HG02938 (cell line): ENCODE measurements around the gene PDCD5.
A peak's percentile ranks its signal among the peaks of the same experiment; 100 is the strongest.
"Not testable (repeated sequence)": the region's sequence is repeated elsewhere in the genome, so short reads cannot be mapped to it uniquely, and the experiment has no call there.

Experiments
- ATAC-seq: cut with Tn5 transposase; IDR thresholded peaks from one replicate; pipeline ENCODE4 v1.9.1; 2021; ENCODE audit warnings: mild to moderate bottlenecking, moderate library complexity; ENCODE audit not compliant: unreplicated experiment

Gene PDCD5

GRCh38 chr19:32580901-32581704 lies at the start of gene PDCD5:
TSS of gene PDCD5 (plus strand) at chr19:32581190. CDS start at chr19:32581262, 72 bp downstream.
- peak; percentile 87 for ATAC-seq

DNA sequence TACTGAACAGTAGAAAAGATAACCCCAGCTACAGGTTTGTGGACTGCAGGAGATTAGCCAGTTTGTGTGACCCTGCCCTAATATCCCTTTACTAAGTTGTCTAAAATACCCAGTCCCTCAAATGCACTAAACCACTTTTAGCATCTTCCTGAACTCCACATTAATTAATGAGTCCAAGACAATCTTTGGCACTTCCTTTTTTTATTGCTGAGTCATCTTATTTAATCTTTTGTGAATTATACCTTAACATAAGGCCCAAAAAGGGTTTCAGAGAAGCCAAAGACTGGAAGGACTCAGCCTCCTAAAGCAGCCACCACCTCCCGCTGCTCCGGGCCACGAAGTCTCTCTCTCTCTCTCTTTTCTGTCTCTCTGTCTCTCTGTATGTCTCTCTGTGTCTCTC lies 48.8 kb upstream of the PDCD5 start:
- ATAC-seq = no peak

GRCh38 chr19:32537580-32537979 lies 43.4 kb upstream of the PDCD5 start:
- no peak for ATAC-seq

GRCh38 chr19:32539240-32539916 lies 41.6 kb upstream of the PDCD5 start:
- ATAC-seq = no peak

DNA sequence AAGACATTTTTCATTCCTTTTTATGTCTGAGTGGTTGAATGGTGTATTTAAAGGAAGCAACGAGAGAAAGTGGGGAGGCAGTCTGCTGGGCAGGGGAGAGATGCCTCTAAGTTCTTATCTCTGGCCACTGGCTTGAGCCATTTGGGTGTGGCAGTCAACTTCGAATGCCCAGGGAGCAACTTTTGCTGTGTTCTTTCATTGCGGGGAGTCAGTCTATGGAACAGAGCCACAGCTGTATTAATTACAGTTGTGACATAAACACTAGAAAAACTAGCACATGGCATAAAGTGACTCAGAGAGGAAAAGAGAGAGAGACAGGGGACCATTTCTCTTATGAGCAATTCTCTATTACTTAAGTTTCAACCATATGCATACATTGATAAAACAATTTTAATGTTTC lies 40.4 kb upstream of the PDCD5 start:
- ATAC-seq = no peak

DNA sequence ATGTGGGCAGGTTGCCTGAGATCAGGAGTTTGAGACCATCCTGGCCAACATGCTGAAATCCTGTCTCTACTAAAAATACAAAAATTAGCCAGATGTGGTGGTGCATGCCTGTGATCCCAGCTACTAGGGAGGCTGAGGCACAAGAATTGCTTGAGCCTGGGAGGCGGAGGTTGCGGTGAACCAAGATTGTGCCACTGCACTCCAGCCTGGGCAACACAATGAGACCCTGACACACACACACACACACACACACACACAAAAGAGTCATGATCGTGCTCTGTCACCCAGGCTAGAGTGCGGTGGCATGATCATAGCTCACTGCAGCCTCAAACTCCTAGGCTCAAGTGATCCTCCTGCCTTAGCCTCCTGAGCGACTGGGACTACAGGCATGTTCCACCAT lies 39.6 kb upstream of the PDCD5 start:
- not testable (repeated sequence) for ATAC-seq

GRCh38 chr19:32542477-32543108 lies 38.4 kb upstream of the PDCD5 start:
- no peak for ATAC-seq

DNA sequence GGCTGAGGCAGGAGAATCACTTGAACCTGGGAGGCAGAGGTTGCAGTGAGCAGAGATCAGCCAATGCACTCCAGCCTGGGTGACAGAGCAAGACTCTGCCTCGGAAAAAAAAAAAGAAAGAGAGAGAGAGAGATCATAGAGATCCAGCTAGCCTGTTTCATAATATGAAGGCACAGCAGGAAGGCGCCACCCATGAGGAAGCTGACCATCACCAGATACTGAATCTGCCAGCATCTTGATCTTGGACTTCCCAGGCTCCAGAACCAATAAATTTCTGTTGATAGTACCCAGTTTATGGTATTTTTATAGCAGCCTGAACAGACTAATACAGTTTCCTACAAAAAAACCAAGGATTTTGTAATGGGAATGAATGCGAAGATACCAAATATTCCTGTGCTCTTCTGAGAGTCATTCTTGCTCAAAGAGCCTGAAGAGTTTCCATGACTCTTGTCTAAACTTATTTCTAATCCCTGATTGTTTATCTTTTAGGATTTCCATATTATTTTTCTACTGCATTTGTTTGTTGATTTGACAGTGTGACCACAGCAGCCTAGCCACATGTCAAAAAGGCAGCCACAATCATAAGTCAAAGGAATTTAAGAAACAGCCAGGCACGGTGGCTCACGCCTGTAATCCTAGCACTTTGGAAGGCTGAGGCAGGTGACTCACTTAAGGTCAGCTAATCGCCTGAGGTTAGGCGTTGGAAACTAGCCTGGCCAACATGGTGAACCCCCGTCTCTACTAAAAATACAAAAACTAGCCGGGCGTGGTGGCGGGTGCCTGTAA lies 37.7 kb upstream of the PDCD5 start:
- ATAC-seq = no peak

DNA sequence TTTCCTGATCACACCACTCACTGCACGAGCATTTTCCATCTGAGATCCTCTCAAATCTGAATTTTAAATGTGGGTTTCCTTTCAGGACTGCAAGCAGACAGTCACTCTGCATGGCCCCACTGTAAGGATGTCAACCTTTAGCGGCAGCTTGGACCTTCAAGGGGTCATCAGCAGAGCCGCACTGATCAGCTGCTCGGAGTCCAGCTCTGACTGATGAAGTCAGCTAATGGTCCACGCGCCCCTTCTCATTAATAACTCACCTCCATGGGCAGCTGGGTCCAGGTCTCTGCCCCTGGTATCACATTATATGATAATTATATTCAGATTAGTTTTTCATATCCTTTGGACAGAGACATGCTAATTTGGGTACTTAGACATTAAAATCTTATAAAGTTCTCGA lies 36.1 kb upstream of the PDCD5 start:
- ATAC-seq = no peak

GRCh38 chr19:32550666-32551065 lies 30.3 kb upstream of the PDCD5 start:
- no peak for ATAC-seq

DNA sequence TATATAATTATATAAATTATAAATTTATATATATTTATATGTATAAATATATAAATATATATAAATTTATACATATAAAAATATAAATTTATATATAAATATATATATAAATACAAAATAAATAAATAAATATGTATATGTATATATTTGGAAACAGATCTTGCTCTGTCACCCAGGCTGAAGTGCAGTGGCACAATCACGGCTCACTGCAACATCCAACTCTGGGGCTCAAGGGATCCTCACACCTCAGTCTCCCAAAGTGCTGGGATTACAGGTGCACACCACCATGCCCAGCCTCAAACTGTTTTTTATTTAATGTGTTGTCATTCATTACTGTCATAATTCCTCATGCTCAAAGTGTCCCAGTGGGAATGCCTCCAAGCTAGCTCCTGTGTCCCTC lies 25.2 kb upstream of the PDCD5 start:
- no peak for ATAC-seq

DNA sequence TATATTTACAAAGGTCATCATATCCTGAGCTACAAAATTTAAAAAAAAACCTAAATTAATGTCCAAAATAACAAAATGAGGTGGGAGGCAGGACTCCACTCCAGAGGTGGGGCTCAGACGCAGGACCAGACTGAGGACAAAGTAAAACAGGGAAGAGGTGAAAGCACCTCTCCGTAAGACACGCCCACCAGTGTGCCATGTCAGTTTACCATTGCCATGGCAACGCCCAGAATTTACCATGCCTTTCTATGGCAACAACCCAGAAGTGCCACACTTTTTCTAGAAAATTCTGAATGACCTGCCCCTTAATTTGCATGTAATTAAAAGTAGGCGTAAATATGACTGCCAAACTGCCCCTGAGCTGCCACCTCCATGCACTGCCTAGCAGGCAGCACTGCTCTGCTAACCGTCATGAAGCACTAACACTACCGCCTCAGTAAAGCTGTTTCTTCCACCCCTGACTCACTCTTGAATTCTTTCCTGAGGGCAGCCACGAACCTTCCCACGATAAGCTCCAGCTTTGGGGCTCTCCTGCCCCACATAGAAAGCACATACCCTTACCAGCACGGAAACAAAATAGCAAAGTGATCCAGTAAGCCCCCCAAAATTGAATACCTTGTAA lies 22.3 kb upstream of the PDCD5 start:
- ATAC-seq = no peak

DNA sequence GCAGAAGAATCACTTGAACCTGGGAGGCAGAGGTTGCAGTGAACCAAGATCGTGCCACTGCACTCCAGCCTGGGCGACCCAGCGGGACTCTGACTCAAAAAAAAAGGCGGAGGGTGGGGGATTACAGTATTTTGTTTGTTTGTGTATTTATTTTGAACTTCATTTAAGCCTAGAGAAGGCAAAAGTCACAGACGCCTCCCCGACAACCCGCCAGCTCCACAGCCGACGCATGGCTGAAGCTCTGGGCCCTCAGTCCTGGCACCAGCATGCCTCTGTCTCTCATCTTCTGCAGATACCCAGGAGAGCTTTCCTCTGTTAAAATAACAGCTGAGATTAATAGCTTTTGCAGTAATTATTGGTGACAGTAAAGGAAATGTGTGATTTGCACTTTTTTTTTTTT lies 17.2 kb upstream of the PDCD5 start:
- no peak for ATAC-seq

GRCh38 chr19:32566246-32566830 lies 14.7 kb upstream of the PDCD5 start:
- no peak for ATAC-seq

DNA sequence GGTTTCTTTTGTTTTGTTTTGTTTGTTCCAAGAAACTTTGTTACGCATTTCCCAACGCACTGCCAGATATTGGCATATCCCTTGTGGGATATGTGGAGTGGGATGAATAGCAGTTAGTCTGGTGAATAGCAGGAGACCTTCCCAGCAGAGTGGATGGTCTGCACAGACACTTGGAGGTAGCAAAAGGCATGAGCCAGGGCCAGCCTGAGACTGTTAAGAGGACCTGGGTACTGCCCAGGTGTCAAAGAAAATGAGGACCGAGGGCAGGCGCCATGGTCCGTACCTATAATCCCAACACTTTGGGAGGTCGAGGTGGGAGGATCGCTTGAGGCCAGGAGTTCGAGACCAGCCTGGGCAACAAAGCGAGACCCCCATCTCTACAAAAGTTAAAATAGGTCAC lies 13.5 kb upstream of the PDCD5 start:
- no peak for ATAC-seq

GRCh38 chr19:32570081-32570785 lies 10.8 kb upstream of the PDCD5 start:
- ATAC-seq = no peak

GRCh38 chr19:32571471-32572075 lies 9.4 kb upstream of the PDCD5 start:
- not testable (repeated sequence) for ATAC-seq

DNA sequence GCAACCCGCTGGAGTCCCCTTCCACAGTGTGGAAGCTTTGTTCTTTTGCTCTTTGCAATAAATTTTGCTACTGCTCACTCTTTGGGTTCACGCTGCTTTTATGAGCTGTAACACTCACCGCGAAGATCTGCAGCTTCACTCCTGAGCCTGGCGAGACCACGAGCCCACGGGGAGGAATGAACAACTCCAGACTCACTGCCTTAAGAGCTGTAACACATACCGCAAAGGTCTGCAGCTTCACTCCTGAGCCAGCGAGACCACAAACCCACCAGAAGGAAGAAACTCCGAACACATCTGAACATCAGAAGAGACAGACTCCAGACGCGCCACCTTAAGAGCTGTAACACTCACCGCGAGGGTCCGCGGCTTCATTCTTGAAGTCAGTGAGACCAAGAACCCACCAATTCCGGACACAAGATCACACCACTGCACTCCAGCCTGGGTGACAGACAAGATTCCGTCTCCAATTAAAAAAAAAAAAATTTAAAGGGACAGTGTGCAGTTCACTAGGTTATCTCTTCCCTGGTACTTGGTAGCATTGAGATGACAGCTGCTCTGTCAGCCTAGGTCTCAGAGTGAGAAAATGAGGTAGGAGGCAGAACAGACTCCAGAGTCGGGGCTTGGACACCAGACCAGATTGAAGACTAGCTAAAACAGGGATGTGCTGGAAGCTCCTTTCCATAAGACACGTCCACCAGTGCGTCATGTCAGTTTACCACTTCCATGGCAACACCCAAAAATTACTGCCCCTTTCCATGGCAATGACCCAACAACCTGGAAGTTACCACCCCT lies 8.1 kb upstream of the PDCD5 start:
- not testable (repeated sequence) for ATAC-seq

- no peak for ATAC-seq
Measured at GRCh38 chr19:32573492-32573794, 7.5 kb upstream of the PDCD5 start.
